GM12892 (cell line): ENCODE data around the gene CYRIA.

Experiments used
- DNase-seq: peaks from one replicate; pipeline ENCODE4 v3.0.0; 2011; ENCODE audit not compliant: insufficient read length
- FAIRE-seq: peaks from 2 replicates; lab custom pipeline; 2011; peaks lifted over from hg19 to GRCh38; lab: Jason Lieb, UNC
- POLR2A ChIP-seq: IDR thresholded peaks from 2 replicates; pipeline ENCODE4 v1.6.1; 2011; ENCODE audit warnings: low read depth, low read length, control low read depth
- POLR2AphosphoS5 ChIP-seq: IDR thresholded peaks from 2 replicates; pipeline ENCODE4 v1.6.1; 2011; ENCODE audit warnings: low read depth, low read length, control low read depth
- TAF1 ChIP-seq: IDR thresholded peaks from 2 replicates; pipeline ENCODE4 v1.6.1; 2011; ENCODE audit warnings: low read depth, mild to moderate bottlenecking, control low read depth, low read length, borderline replicate concordance

The CYRIA gene

DNA sequence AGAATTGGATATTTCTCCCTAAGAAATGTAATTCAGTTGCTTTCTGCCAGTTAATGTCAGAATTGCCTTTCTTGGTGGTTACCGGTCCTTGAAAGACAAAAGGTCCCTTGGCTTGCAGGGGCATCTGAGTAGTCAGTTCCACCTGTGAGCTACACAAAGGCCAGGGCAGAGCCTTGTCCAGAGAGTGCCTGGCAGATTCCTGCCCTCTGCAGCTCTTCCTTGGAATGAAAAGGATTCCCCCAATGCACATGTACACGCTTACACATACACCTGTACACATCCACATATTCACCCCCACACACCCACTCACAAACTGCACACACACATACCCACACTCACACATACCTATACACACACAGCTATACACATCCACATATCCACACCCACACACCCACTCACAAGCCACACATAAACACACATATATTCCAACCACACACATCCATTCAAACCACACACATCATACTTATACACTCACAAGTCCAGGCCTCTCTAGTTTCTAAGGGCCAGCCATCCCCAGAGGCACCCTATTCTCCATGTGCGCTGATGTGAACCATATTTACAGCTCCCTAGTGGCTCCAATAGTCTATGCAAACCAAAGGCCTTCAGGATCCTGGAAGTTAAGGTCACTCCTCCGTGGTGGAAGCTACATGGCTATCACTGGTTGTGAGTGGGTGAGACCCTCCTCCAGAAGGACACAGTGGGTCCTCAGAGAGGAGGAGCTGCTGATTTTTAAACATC, 9.6 kb downstream of the CYRIA start:
- no peak for DNase-seq
- FAIRE-seq: peak; percentile 68
- no peak for TF ChIP-seq POLR2A
- no peak for TF ChIP-seq TAF1
- TF ChIP-seq POLR2AphosphoS5: no peak

DNA sequence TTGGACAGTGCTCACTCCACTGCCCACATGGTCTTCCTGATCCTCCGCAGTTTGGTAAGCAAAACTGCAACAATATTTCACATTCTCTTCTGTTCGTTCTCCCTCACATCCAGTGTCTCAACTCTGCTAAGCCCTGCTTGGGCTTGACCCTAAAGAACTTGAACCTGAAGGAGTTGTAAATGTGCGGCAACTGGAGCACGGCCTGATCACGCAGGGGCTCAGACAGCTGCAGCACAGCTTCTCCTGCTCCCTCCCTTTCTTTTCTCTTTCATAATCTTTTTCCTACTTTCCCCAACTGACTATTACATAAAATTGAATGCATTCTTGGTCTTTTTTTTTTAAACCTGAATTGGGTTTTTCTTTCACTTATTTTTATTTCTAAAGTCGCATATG, 10.2 kb downstream of the CYRIA start:
- TF ChIP-seq TAF1: no peak
- no peak for TF ChIP-seq POLR2AphosphoS5
- no peak for TF ChIP-seq POLR2A
- DNase-seq: no peak
- FAIRE-seq: no peak

- FAIRE-seq: no peak
- TF ChIP-seq TAF1: no peak
- no peak for TF ChIP-seq POLR2A
- TF ChIP-seq POLR2AphosphoS5: no peak
- no peak for DNase-seq
Measured at GRCh38 chr2:16654833-16655444, 10.7 kb downstream of the CYRIA start.

GRCh38 chr2:16653799-16654198, 11.8 kb downstream of the CYRIA start:
- FAIRE-seq (no peak), DNase-seq (no peak)
- TF ChIP-seq TAF1: no peak
- no peak for TF ChIP-seq POLR2A

- TF ChIP-seq POLR2AphosphoS5 (no peak), TAF1 (no peak), POLR2A (no peak)
- FAIRE-seq: no peak
Measured at GRCh38 chr2:16653083-16653375, 12.6 kb downstream of the CYRIA start.

DNA sequence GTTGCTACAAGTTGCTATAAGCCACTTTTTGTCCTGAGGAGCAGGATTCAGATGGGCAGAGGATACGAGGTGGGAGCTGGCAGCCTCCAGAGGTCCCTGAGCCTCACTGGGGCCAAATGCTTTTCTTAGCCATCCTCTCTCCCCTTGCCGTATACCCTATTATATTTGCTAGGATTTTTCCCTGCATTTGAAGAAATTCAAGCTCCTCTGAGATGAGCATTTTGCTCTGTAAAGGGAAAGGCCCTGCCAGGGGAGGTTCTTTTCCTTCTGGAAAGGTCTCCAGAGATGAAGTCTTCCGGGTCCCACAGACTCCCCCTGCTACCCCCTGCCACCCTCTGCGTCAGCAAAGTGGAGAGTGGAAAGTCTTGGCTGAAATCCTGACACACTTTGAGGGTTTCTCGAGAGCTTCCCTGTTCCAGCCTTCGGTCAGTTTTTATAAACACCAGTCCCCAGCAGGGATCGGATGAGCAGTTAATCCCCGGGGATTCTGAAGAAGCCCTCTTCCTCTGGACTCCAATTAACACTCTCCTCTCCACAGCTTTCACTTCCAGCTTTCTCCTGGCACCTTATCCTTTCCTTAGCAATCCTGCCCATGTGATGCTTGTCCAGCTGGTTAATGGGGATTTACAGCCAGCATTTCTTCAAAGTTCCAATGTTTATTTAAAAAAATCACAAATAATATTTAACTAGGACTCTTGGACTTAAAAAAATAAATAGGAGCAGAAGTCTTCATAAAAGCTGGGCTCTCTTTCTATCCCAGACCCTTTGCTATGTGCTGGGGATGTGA, 13.1 kb downstream of the CYRIA start:
- TF ChIP-seq POLR2AphosphoS5: no peak
- no peak for TF ChIP-seq TAF1
- no peak for TF ChIP-seq POLR2A

More at GRCh38 chr2:16653083-16653375, 12.6 kb downstream of the CYRIA start:
- DNase-seq: no peak

DNA sequence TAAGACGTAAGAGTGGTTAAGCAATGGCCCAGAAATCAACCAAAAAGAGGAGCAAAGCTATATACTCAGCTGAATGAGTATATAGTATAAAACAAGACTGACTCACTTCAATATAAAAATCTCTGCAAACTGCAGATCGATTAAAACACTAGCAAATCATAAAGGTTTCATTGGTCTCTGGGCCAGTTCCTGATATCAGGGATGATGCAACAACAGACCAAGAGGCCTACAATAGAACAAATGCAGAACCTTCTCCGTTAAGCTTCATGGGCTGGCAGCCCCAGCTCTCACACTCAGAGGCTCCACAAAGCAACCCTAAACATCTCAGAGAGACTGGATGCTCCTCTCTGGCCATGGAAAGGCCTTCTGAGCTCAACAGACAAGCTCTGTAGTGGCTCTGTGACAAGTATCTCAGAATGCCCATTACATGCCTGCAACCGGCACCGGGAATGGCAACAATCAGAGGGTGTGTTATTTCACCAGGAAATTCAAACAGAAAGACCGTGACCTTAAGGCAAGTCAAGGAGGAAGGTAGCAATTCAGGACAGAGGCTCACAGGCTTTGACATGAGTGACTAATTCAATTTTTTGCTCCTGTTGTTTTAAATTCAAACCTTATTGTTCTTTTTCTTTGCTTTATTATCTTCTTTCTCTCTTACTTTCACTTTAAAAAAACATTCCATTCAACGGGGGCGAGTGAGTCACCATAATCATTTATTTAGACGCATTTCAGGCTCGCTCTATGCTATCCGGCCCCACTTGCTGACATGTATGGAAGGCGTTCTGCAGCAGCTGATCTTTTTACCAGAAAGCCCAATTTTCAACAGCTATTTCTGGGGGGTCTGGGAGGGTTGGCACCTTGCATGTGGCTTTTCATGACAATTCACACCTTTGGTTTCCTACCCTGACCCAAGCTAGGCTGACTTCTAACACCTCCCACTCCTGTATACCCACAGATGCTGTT, 15.1 kb downstream of the CYRIA start:
- no peak for TF ChIP-seq POLR2A
- TF ChIP-seq POLR2AphosphoS5: no peak
- no peak for TF ChIP-seq TAF1
- DNase-seq (no peak), FAIRE-seq (no peak)

More for the DNA sequence above, 13.1 kb downstream of the CYRIA start:
- no peak for DNase-seq
- no peak for FAIRE-seq

DNA sequence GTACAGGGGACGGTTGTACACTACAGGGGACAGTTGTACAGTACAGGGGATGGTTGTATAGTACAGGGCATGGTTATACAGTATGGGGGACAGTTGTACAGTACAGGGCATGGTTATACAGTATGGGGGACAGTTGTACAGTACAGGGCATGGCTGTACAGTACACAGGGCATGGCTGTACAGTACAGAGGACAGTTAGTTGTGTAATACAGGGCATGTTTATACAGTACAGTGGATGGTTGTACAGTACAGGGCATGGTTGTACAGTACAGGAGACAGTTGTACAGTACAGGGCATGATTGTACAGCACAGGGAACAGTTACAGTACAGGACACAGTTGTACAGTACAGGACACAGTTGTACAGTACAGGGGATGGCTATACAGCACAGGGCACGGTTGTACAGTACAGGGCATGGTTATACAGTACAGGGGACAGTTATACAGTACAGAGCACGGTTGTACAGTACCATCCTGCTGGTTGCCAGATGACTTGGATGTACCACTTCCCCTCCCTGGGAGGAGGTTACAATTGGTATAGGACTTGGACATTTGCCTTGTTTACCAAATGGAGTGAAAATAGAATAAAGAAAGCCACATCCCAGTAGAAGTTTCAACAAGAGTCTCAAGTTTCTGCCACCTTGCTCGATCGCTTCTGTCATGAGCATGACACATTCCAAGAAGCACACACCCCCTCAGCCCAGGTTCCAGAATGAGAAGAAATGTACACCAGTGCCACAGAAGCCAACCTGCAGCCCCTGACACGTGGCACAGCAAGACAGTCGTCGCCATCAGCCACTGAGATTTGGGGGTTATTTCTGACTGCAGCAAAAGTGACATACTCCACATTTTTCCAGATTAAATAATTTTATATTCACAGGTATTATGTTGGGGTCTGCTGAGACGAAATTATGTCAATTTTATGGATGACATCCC, 16.0 kb downstream of the CYRIA start:
- no peak for FAIRE-seq
- no peak for DNase-seq
- no peak for TF ChIP-seq POLR2A
- TF ChIP-seq POLR2AphosphoS5: no peak

DNA sequence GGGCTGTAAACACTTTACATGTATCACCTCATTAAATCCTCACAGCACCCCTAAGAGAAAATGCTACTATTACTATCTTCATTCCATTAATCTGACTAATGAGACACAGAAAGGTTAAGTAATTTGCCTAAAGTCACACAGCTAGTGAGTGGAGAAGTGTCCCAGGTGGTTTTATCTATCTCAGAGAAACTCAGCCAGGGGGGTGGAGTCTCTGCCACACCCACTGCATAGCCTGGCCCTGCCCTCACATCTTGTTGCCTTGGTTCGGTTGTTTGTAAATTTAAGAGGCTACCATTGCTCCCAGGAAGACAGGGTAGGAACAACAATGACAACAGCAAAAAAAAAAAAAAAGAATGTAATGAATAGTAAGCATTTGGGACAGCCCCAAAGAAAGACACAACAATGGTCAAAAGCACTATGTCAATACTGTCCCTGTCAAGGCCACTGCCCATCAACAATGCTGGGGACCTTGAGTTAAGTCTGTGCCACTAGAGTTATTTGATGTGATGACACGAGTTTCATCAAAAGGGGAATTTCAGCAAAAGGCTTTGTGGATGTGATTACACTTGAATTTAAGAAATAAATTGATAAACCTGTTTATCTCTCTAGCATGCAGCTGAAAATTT, 17.5 kb downstream of the CYRIA start:
- no peak for DNase-seq
- TF ChIP-seq POLR2A (no peak), POLR2AphosphoS5 (no peak), TAF1 (no peak)
- no peak for FAIRE-seq
